Measurements from ENCODE around the gene PTPRN2.

The PTPRN2 gene

DNA sequence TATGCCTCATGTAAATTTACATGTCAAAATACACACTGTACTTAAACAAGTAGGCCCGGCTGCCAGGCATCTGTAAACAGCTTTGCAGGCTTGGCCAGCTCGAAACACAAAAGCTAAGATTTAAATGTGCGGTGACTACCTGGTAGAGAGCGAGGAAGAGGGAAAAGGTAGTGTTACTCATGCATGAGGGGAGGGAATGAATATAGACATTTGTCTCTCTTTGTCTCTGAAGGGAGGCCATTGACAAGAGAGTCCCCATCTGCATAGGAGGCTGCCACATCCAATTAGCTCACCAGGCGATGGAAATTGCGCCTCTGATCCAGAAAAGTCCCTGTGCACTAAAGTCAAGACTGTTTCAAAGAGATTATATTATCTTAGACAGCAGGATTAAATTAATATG, 535.8 kb downstream of the PTPRN2 start:
- peaks cover 7% of the 10 kb centered on the region for H3K9me3 Mint-ChIP-seq
- H3K27me3 Mint-ChIP-seq (ENCODE audit: low read depth, poor library complexity): peaks cover 5% of the 10 kb centered on the region

GRCh38 chr7:158050978-158051651, 536.5 kb downstream of the PTPRN2 start:
- Mint-ChIP-seq H3K4me3 (no peak overlapping the region), H3K4me1 (peaks cover 10% of the 10 kb centered on the region), H3K27me3 (ENCODE audit: low read depth, poor library complexity) (peaks cover 5% of the 10 kb centered on the region), H3K9me3 (peaks cover 6% of the 10 kb centered on the region), H3K36me3 (ENCODE audit: low read depth) (no peaks in the 10 kb centered on the region), H3K27ac (no peak overlapping the region)
- TF ChIP-seq, protein P1, sequence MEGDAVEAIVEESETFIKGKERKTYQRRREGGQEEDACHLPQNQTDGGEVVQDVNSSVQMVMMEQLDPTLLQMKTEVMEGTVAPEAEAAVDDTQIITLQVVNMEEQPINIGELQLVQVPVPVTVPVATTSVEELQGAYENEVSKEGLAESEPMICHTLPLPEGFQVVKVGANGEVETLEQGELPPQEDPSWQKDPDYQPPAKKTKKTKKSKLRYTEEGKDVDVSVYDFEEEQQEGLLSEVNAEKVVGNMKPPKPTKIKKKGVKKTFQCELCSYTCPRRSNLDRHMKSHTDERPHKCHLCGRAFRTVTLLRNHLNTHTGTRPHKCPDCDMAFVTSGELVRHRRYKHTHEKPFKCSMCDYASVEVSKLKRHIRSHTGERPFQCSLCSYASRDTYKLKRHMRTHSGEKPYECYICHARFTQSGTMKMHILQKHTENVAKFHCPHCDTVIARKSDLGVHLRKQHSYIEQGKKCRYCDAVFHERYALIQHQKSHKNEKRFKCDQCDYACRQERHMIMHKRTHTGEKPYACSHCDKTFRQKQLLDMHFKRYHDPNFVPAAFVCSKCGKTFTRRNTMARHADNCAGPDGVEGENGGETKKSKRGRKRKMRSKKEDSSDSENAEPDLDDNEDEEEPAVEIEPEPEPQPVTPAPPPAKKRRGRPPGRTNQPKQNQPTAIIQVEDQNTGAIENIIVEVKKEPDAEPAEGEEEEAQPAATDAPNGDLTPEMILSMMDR (IDR thresholded peaks at IDR 0.05): no peak
- DNase-seq: no peak

More for the DNA sequence above, 535.8 kb downstream of the PTPRN2 start:
- H3K4me1 Mint-ChIP-seq: peaks cover 10% of the 10 kb centered on the region
- no peak overlapping the region for H3K27ac Mint-ChIP-seq
- DNase-seq: no peak
- no peak overlapping the region for H3K4me3 Mint-ChIP-seq
- no peaks in the 10 kb centered on the region for H3K36me3 Mint-ChIP-seq (ENCODE audit: low read depth)
- TF ChIP-seq, protein P1 (IDR thresholded peaks at IDR 0.05): no peak

DNA sequence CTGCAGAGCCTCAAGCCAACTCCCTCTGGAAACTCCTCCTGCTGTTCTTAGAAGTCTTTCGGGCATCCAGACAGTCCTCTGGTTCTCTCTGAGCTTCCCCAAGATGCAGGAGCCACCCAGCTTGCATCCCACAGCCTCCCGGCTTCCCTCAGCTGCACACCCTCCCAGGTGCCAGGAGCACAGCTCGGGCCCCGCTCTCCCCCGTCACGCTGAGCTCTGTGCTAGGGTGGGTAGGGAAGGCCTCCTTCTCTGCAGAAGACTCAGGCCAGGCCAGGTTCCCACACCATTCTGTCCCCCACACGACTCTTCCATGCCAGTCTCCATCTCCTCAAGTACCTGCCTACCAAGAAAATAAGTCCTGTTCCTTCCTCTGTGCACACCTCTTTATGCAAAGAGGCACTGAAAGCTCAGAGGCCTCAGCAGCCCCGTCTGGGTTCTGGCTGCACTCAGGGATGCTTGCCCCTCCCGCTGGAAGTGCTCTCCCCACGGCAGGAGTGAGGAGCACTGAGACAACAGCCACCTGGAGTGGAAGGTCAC, 537.1 kb downstream of the PTPRN2 start:
- H3K27ac Mint-ChIP-seq: no peak overlapping the region
- H3K4me1 Mint-ChIP-seq: peaks cover 10% of the 10 kb centered on the region
- H3K27me3 Mint-ChIP-seq (ENCODE audit: low read depth, poor library complexity): no peaks in the 10 kb centered on the region
- no peak overlapping the region for H3K4me3 Mint-ChIP-seq
- H3K9me3 Mint-ChIP-seq: peaks cover under 1% of the 10 kb centered on the region
- DNase-seq: no peak
- TF ChIP-seq, protein P1 (IDR thresholded peaks at IDR 0.05): no peak
- no peaks in the 10 kb centered on the region for H3K36me3 Mint-ChIP-seq (ENCODE audit: low read depth)

DNA sequence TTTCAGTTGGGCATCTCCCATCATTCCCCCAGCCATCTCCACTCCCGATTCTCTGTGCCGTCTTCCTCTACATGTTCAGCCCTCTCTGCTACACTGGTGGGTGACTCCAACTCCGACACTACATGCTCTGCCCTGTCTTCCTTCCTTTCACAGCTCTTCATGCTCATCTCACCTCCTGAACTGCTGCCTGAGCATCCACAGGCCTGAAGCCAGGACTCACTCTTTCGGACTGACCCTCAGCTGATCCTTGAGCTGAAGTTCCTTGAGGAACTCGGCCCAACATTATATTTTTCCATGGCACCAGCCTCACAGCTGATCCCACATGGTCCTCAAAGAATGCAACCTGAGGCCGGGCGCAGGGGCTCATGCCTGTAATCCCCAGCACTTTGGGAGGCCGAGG, 538.4 kb downstream of the PTPRN2 start:
- TF ChIP-seq, protein P1 (IDR thresholded peaks at IDR 0.05): no peak
- H3K4me1 Mint-ChIP-seq: peaks cover 10% of the 10 kb centered on the region
- DNase-seq: no peak
- no peak overlapping the region for H3K27ac Mint-ChIP-seq
- no peaks in the 10 kb centered on the region for H3K27me3 Mint-ChIP-seq (ENCODE audit: low read depth, poor library complexity)
- no peak overlapping the region for H3K4me3 Mint-ChIP-seq
- H3K36me3 Mint-ChIP-seq (ENCODE audit: low read depth): no peaks in the 10 kb centered on the region
- no peaks in the 10 kb centered on the region for H3K9me3 Mint-ChIP-seq

GRCh38 chr7:158048569-158048968, 539.1 kb downstream of the PTPRN2 start:
- no peak overlapping the region for H3K27ac Mint-ChIP-seq
- no peaks in the 10 kb centered on the region for H3K9me3 Mint-ChIP-seq
- H3K27me3 Mint-ChIP-seq (ENCODE audit: low read depth, poor library complexity): no peaks in the 10 kb centered on the region
- H3K36me3 Mint-ChIP-seq (ENCODE audit: low read depth): no peaks in the 10 kb centered on the region
- H3K4me1 Mint-ChIP-seq: peaks cover 8% of the 10 kb centered on the region
- TF ChIP-seq, protein P1 (IDR thresholded peaks at IDR 0.05): no peak
- DNase-seq: no peak
- no peak overlapping the region for H3K4me3 Mint-ChIP-seq

Data from nephron progenitor cell (in vitro differentiated cells).